Measurements from ENCODE around the gene VWA8. TPM values are rescaled to one million over a fixed set of nuclear protein-coding genes. Genes with fewer than 3 reads are reported as not detected.

VWA8 gene
- polyA plus RNA-seq, 3 donors: 2.0 to 4.4 (median 3.4) TPM

DNA sequence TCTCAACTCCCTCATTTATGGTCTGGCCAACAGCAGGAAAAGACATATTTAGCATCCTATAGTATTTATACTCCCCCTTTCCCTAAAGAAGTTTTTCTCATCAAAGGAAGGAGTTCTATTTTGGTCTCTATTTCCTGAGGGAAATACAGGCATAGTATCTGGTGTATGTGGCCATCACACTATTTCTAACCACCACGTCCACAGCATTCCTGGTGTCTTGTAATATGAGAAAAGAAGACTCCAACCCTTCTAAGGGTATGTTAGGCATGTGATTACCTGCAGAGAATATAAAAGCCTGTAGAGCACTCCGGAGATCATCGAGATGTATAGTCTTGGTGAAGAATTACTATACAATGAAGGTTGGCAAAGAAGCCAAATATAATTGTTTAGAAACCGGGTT, 137.4 kb downstream of the VWA8 start:
- Histone ChIP-seq H4K20me1 (ENCODE audit: insufficient read depth, low read length) (no peaks in the 10 kb centered on the region), H3K9me3 (replicated peaks in 1 of 2; ENCODE audit: control insufficient read depth in 1 of 2, insufficient read depth in 1 of 2, low read length in 2 of 2) (no peaks in the 10 kb centered on the region), H3K36me3 (replicated peaks in 1 of 2; ENCODE audit: control insufficient read depth in 1 of 2, insufficient read depth in 2 of 2, low read length in 2 of 2) (peaks cover 3 to 6% of the 10 kb centered on the region in 2 donors), H3K27ac (ENCODE audit: low read depth in 1 of 2, low read length in 2 of 2) (no peak overlapping the region), H3K79me2 (ENCODE audit: insufficient read depth, low read length) (no peaks in the 10 kb centered on the region), H3K4me3 (replicated peaks in 1 of 3; ENCODE audit: low read depth in 2 of 3, low read length in 3 of 3) (no peak overlapping the region), H3K9ac (ENCODE audit: insufficient read depth, low read length, poor library complexity, severe bottlenecking) (no peak overlapping the region), H3K4me2 (replicated peaks; ENCODE audit: extremely low read depth, low read length, poor library complexity, severe bottlenecking) (no peak overlapping the region), H3K27me3 (ENCODE audit: control insufficient read depth in 2 of 2, insufficient read depth in 2 of 2, low read length in 2 of 2) (no peaks in the 10 kb centered on the region), H2AFZ (ENCODE audit: insufficient read depth, low read depth, low read length, poor library complexity, severe bottlenecking) (no peak overlapping the region), H3K4me1 (ENCODE audit: control insufficient read depth in 1 of 2, insufficient read depth in 2 of 2, low read length in 2 of 2) (no peaks in the 10 kb centered on the region)
- intact Hi-C loops (cut with micrococcal nuclease): no loop called here
- no peak for DNase-seq
- no peak overlapping the region for H3K4me3 Mint-ChIP-seq
- peaks cover 22 to 40% of the 10 kb centered on the region in 2 donors for H3K36me3 Mint-ChIP-seq
- 100% methylated on average over 1 of the region's 4 CpGs for WGBS (ENCODE audit: insufficient coverage)
- H3K4me1 Mint-ChIP-seq: no peaks in the 10 kb centered on the region
- no peaks in the 10 kb centered on the region for H3K9me3 Mint-ChIP-seq
- TF ChIP-seq, protein P1, sequence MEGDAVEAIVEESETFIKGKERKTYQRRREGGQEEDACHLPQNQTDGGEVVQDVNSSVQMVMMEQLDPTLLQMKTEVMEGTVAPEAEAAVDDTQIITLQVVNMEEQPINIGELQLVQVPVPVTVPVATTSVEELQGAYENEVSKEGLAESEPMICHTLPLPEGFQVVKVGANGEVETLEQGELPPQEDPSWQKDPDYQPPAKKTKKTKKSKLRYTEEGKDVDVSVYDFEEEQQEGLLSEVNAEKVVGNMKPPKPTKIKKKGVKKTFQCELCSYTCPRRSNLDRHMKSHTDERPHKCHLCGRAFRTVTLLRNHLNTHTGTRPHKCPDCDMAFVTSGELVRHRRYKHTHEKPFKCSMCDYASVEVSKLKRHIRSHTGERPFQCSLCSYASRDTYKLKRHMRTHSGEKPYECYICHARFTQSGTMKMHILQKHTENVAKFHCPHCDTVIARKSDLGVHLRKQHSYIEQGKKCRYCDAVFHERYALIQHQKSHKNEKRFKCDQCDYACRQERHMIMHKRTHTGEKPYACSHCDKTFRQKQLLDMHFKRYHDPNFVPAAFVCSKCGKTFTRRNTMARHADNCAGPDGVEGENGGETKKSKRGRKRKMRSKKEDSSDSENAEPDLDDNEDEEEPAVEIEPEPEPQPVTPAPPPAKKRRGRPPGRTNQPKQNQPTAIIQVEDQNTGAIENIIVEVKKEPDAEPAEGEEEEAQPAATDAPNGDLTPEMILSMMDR (IDR thresholded peaks at IDR 0.05): no peak
- no peak overlapping the region for H3K27ac Mint-ChIP-seq
- H3K27me3 Mint-ChIP-seq (ENCODE audit: low read depth in 3 of 3): peaks cover 0 to 2% (median 0%) of the 10 kb centered on the region in 3 donors

DNA sequence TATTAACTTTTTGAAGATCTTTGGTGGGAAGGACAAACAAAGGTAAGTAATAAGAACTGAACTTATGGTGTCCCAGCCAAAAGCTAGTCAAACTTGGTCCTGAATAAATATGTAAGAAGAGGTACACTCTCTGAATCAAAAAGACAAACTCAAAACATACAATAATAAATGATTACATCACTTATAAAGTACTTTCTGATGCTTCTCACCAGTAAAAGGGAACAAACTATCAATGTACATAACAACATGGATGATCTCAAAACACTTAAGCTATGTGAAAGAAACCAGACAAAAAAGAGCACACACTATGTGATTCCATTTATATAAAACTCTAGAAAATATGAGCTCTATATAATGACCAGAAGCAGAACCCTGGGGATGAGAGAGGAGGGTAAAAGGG, 138.3 kb downstream of the VWA8 start:
- Mint-ChIP-seq H3K9me3 (no peaks in the 10 kb centered on the region), H3K4me3 (no peak overlapping the region), H3K4me1 (no peaks in the 10 kb centered on the region), H3K27me3 (ENCODE audit: low read depth in 3 of 3) (peaks cover 0 to 2% (median 0%) of the 10 kb centered on the region in 3 donors), H3K36me3 (peaks cover 24 to 47% of the 10 kb centered on the region in 2 donors), H3K27ac (no peak overlapping the region)
- Histone ChIP-seq H3K27me3 (ENCODE audit: control insufficient read depth in 2 of 2, insufficient read depth in 2 of 2, low read length in 2 of 2) (no peaks in the 10 kb centered on the region), H4K20me1 (ENCODE audit: insufficient read depth, low read length) (no peaks in the 10 kb centered on the region), H3K4me1 (ENCODE audit: control insufficient read depth in 1 of 2, insufficient read depth in 2 of 2, low read length in 2 of 2) (no peaks in the 10 kb centered on the region), H3K9ac (ENCODE audit: insufficient read depth, low read length, poor library complexity, severe bottlenecking) (no peak overlapping the region), H3K4me2 (replicated peaks; ENCODE audit: extremely low read depth, low read length, poor library complexity, severe bottlenecking) (no peak overlapping the region), H3K79me2 (ENCODE audit: insufficient read depth, low read length) (no peaks in the 10 kb centered on the region), H3K36me3 (replicated peaks in 1 of 2; ENCODE audit: control insufficient read depth in 1 of 2, insufficient read depth in 2 of 2, low read length in 2 of 2) (peaks cover 6 to 7% of the 10 kb centered on the region in 2 donors), H3K9me3 (replicated peaks in 1 of 2; ENCODE audit: control insufficient read depth in 1 of 2, insufficient read depth in 1 of 2, low read length in 2 of 2) (no peaks in the 10 kb centered on the region), H3K4me3 (replicated peaks in 1 of 3; ENCODE audit: low read depth in 2 of 3, low read length in 3 of 3) (no peak overlapping the region), H3K27ac (ENCODE audit: low read depth in 1 of 2, low read length in 2 of 2) (no peak overlapping the region), H2AFZ (ENCODE audit: insufficient read depth, low read depth, low read length, poor library complexity, severe bottlenecking) (no peak overlapping the region)
- TF ChIP-seq, protein P1 (IDR thresholded peaks at IDR 0.05): no peak
- no peak for DNase-seq
- intact Hi-C loops (cut with micrococcal nuclease): no loop called here
